GM12872 (cell line): ENCODE data around the gene PIGV.

Experiments used
- TF ChIP-seq, protein P1 (sequence below): IDR thresholded peaks from 3 replicates; pipeline ENCODE4 v1.5.1; 2011; ENCODE audit warnings: low read depth, mild to moderate bottlenecking, low read length, moderate library complexity; ENCODE audit not compliant: insufficient read depth

The PIGV gene

DNA sequence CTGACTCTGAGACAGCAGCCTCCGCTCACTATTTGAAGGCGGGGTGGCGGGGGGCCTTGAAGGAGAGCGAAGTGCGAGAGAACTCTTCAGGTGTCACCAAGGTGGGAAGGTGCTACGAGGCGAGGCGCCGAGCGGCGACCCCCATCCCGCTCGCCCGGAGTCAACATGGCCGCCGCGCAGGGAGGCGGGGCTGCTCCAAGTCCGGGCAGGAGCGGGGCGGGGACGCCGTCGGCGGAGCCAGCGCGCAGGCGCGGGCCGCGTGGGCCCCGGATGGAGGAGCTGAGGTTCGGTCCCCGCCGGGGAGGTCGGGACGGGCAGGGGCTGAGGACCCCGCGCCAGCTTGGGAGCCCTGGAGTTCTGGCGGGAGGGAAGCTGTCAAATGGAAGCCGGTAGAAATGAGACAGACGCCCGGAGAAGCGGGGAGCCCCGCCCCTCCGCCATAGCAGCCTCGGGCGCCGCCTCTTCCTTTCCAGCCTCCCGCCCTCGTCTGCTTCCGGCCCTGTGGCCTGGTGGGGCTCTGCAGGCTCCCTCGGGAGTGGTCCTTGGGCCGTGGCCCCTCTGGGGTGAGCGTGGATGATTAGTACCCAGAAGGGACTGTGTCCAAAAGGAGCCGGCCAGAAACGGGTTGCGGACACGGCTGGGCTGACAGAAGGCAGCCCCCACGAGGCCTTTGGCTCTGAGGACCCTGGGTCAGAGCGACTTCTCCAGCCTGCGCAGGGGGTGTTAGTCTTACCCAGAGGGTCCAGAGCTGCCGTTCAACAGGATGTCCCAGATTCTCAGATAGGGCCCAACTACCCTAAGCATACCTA lies at the start of gene PIGV:
PIGV (plus strand) TSS at position 245 of the 809 bp plus-strand sequence. CDS start 2,866 bp downstream, outside the sequence.
- TF ChIP-seq, protein P1, sequence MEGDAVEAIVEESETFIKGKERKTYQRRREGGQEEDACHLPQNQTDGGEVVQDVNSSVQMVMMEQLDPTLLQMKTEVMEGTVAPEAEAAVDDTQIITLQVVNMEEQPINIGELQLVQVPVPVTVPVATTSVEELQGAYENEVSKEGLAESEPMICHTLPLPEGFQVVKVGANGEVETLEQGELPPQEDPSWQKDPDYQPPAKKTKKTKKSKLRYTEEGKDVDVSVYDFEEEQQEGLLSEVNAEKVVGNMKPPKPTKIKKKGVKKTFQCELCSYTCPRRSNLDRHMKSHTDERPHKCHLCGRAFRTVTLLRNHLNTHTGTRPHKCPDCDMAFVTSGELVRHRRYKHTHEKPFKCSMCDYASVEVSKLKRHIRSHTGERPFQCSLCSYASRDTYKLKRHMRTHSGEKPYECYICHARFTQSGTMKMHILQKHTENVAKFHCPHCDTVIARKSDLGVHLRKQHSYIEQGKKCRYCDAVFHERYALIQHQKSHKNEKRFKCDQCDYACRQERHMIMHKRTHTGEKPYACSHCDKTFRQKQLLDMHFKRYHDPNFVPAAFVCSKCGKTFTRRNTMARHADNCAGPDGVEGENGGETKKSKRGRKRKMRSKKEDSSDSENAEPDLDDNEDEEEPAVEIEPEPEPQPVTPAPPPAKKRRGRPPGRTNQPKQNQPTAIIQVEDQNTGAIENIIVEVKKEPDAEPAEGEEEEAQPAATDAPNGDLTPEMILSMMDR, result no peak

DNA sequence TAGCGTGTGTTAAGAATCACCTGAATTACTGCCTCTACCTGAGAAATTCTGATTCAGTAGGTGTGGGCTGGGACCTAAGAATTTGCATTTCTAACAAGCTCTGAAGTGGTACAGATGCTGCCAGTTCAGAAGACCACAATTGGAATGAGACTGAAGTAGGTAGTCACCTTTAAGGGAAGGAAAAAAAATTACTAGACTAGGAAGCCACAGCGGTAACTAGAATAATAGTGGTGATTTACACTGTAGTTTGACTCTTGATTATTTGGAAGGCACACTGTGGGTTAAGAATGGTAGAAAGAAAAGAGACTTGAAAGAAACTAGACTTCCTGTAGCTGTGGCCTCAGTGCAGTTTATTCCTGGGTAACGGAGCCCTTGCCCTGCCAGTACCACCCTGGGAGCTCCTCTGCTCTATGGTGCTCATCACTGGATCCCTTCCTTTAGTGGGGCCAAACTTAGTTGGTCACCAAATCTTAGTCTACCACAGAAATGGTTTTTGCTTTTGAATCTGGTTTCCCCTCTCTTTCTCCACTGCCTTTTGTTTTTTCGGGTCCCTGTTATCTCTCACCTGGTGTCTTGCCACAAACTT lies 48.3 kb upstream of the PIGV start:
- TF ChIP-seq, protein P1, result no peak

DNA sequence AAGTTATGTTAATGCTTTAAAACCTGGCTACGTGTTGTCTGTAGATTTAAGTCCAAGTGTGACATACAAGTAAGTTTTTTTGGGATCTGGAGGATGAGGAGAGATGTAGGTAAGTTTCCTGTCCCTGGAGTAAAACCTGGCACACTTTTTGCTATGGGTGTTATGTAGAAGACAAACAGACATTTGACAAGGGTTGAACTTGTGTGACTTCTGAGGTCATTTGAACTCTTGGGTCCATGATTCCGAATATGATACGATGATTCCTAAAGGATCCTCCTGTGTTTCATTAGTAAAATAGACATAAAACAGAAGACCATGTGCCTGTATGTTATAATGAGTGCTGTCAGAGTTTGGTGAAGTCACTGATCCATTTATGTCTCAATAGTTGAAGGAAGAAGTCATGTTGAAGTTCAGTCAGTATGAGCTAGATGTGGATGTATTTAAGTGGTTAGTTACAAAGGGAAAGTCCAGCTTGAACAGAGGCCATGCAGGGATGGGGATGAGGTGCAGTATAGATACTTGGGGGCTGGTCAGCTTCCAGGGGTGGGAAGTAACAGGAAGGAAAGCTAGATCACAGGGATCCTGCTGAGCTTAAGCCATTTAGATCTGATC lies 47.6 kb upstream of the PIGV start:
- TF ChIP-seq, protein P1, result no peak

DNA sequence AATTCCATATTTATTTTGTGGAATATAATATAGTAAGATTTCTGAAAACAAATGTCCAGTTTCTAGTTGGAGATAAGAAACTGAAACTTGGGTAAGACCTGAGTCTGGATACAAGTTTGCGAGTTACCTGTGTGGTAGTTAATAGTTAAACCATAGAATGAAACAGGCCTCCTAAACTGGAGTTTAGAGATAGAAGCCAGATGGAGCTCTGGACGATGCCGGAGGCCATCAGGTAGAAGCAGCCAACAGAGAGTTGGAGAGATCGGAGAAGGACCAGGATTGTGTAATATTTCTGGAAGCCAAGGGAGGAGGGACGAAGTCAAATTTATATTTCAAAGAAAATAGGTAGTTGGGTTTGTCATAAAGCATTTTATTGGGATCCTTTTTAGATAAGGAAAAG lies 46.8 kb upstream of the PIGV start:
- TF ChIP-seq, protein P1, result no peak

DNA sequence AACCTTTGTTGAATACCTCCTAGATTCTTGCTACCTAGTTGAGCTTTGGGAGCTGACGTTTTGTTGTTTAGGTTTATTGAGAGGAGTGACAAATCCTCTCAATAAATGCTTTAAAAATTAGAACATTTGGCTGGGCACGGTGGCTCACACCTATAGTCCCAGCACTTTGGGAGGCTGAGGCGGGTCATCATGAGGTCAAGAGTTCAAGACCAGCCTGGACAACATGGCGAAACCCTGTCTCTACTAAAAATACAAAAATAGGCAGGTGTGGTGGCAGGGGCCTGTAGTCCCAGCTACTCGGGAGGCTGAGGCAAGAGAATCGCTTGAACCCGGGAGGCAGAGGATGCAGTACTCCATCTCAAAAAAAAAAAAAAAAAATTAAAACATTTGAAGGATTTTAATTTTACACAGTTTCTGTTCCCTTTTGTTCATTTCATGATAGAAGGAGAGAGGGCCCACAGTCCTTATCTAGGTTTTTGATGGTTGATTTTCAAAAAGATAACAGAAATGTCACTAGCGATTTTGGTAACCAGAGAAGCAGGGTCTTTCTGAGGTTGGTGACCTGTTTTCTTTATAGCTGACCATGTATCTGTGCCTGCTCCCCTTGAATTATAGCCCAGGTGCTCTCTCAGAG lies 44.2 kb upstream of the PIGV start:
- TF ChIP-seq, protein P1, result no peak

DNA sequence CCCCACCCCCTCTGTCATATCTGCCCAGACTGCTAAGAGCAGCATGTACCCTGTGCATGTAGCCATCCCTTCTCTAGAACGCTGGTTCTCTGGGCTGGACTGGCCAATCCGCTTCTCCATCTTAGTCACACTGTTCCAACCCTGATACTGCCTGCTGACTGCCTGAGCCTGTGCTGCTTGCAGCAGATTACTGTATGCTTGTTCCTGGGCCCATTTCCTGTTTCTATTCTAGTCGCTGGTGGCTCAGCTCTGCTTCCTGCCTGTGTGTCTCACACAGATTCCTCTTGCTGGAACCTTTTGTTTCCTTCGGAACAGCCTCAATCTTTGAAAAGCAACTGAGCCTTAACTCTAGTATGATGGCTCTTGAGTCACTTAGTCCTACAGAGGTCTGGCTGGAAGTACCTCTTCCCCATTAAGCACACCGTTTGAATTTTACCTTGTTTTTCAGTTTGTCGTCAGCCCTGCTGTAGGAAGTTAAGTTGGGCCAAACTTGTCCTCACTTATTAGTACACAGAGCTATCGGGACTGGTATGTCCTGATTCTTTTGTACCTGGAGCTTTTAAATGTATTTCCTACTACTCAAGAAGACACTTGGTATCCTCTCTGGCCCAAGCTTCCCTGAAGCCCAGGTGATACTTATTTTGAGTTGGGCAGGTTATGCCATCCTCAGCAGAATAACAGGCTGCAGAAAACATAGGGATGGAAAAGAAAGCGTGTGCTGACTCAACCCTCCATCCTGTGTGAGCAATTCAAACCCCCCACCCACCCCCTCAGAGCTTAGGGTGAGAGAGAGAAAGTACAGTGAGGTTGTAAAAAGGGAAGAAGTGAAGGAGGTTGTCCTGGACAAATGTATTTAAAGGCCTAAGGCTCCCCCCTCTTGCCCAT lies 43.4 kb upstream of the PIGV start:
- TF ChIP-seq, protein P1, result no peak

DNA sequence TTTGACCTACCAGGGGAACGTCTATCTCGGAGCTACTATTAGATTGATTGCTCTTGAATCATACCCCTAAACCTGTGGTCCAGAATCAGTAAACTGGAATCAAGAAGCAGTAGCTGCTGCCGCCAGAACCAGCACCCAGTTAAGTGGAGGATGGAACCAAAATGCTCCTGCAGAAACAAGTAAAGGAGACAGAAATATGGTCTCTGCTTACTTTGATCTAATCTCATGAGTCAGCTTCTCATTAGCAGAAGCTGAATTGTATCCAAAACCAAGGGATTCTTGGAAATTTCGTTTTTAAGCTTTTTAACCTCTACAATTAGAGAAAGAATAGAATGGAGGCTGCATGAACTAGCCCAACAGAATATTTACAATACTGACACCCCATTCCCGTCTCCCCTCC lies 42.6 kb upstream of the PIGV start:
- TF ChIP-seq, protein P1, result no peak
